Skin epidermis (tissue), 12 donors: ENCODE data around the gene ZNF428.
A peak's percentile ranks its signal among the peaks of the same experiment; 100 is the strongest.
"Not testable (repeated sequence)": the region's sequence is repeated elsewhere in the genome, so short reads cannot be mapped to it uniquely, and the experiment has no call there.

ENCODE experiments used
- H3K27ac ChIP-seq, 21 experiments: fragments of 200-600 bp; sonication (generic) in 11 of 21; one replicate each; pipeline ENCODE4 v1.5.0; 2020; ENCODE audit warnings: mild to moderate bottlenecking in 3 of 21, inconsistent platforms in 2 of 21, moderate library complexity in 2 of 21
- H3K4me3 ChIP-seq, 7 experiments: fragments of 200-600 bp; sonication (generic) in 2 of 7; one replicate each; pipeline ENCODE4 v1.5.0; 2020; ENCODE audit warnings: inconsistent platforms in 2 of 7, mild to moderate bottlenecking in 2 of 7, moderate library complexity in 1 of 7

Gene ZNF428

GRCh38 chr19:43642531-43642930 lies 23.1 kb upstream of the ZNF428 start:
- no peak overlapping the region for H3K27ac ChIP-seq
- no peak overlapping the region for H3K4me3 ChIP-seq

- H3K4me3 ChIP-seq = no peak overlapping the region
Measured at GRCh38 chr19:43641333-43641732, 21.9 kb upstream of the ZNF428 start.

GRCh38 chr19:43640424-43640757 lies 21.0 kb upstream of the ZNF428 start:
- H3K27ac ChIP-seq = peak overlapping the region in 8 of 21 experiments; percentile 54 to 80 (median 65)
- peak overlapping the region; percentile 26 to 58 (median 41) for H3K4me3 ChIP-seq

More at GRCh38 chr19:43641333-43641732, 21.9 kb upstream of the ZNF428 start:
- H3K27ac ChIP-seq = no peak overlapping the region

- peak within 1 kb of the TSS; percentile 26 to 58 (median 41) for H3K4me3 ChIP-seq
- peak within 1 kb of the TSS in 11 of 21 experiments; percentile 8 to 80 (median 58) for H3K27ac ChIP-seq
Measured at GRCh38 chr19:43639519-43640423, 20.3 kb upstream of the ZNF428 start, which contains the start of gene CADM4. CADM4 (minus strand) TSS chr19:43639850; CDS start chr19:43639790, 60 bp downstream.

- peak overlapping the region in 5 of 7 experiments; percentile 10 to 58 (median 47) for H3K4me3 ChIP-seq
- peak overlapping the region in 4 of 21 experiments; percentile 19 to 69 (median 66) for H3K27ac ChIP-seq
Measured at GRCh38 chr19:43638995-43639518, 19.6 kb upstream of the ZNF428 start.

GRCh38 chr19:43638214-43638994 lies 19.0 kb upstream of the ZNF428 start:
- no peak overlapping the region for H3K27ac ChIP-seq
- no peak overlapping the region for H3K4me3 ChIP-seq

- Histone ChIP-seq H3K4me3 (no peak overlapping the region), H3K27ac (peak overlapping the region in 1 of 21 experiments; percentile 66)
Measured at GRCh38 chr19:43636121-43636683, 16.8 kb upstream of the ZNF428 start.

GRCh38 chr19:43635561-43635940 lies 16.1 kb upstream of the ZNF428 start:
- not testable (repeated sequence) for H3K4me3 ChIP-seq
- H3K27ac ChIP-seq = peak overlapping the region in 4 of 21 experiments; percentile 26 to 74 (median 70)

- Histone ChIP-seq H3K27ac (peak overlapping the region in 5 of 21 experiments; percentile 7 to 74 (median 66)), H3K4me3 (no peak overlapping the region)
Measured at GRCh38 chr19:43634872-43635560, 15.6 kb upstream of the ZNF428 start.

- Histone ChIP-seq H3K4me3 (no peak overlapping the region), H3K27ac (peak overlapping the region in 4 of 21 experiments; percentile 7 to 74 (median 70))
Measured at GRCh38 chr19:43634506-43634871, 15.1 kb upstream of the ZNF428 start.

- no peak overlapping the region for H3K27ac ChIP-seq
- no peak overlapping the region for H3K4me3 ChIP-seq
Measured at GRCh38 chr19:43634068-43634467, 14.6 kb upstream of the ZNF428 start.

GRCh38 chr19:43633520-43633919 lies 14.1 kb upstream of the ZNF428 start:
- Histone ChIP-seq H3K4me3 (no peak overlapping the region), H3K27ac (no peak overlapping the region)

GRCh38 chr19:43631491-43631890 lies 12.1 kb upstream of the ZNF428 start:
- Histone ChIP-seq H3K4me3 (no peak overlapping the region), H3K27ac (no peak overlapping the region)

- no peak overlapping the region for H3K27ac ChIP-seq
- no peak overlapping the region for H3K4me3 ChIP-seq
Measured at GRCh38 chr19:43628646-43629326, 9.4 kb upstream of the ZNF428 start.

GRCh38 chr19:43626838-43627237 lies 7.4 kb upstream of the ZNF428 start:
- H3K4me3 ChIP-seq = no peak overlapping the region
- no peak overlapping the region for H3K27ac ChIP-seq

- no peak overlapping the region for H3K4me3 ChIP-seq
Measured at GRCh38 chr19:43625918-43626579, 6.6 kb upstream of the ZNF428 start.

GRCh38 chr19:43624933-43625332 lies 5.5 kb upstream of the ZNF428 start:
- Histone ChIP-seq H3K4me3 (no peak overlapping the region), H3K27ac (peak overlapping the region in 1 of 21 experiments; percentile 38)

More at GRCh38 chr19:43625918-43626579, 6.6 kb upstream of the ZNF428 start:
- peak overlapping the region in 1 of 21 experiments; percentile 38 for H3K27ac ChIP-seq
